Kidney epithelial cell (primary cell): ENCODE data around the gene CPT1A. TPM values are rescaled to one million over a fixed set of nuclear protein-coding genes. Genes with fewer than 3 reads are reported as not detected.

Experiments used
- DNase-seq: peaks from one replicate; pipeline ENCODE4 v3.0.0-alpha.2; 2010; ENCODE audit warnings: low read depth
- H3K27me3 ChIP-seq: 2 replicates; pipeline ENCODE4 v1.6.0; 2011; ENCODE audit warnings: low read length; ENCODE audit not compliant: control insufficient read depth, insufficient read depth
- H3K36me3 ChIP-seq: 2 replicates; pipeline ENCODE4 v1.5.1; 2011; ENCODE audit warnings: low read length; ENCODE audit not compliant: control insufficient read depth, insufficient read depth
- H3K4me3 ChIP-seq: 2 replicates; pipeline ENCODE4 v1.5.1; 2011; ENCODE audit warnings: low read depth, mild to moderate bottlenecking, control low read depth, low read length
- total RNA-seq: library from RNA; depleted of rRNA; stranded (reverse); fragments of >200 nt; gene quantifications from 2 replicates; pipeline ENCODE4 v1.2.3, GENCODE V29; 2015
- TF ChIP-seq, protein P1 (sequence below): IDR thresholded peaks from 2 replicates; pipeline ENCODE4 v1.5.1; 2011; ENCODE audit warnings: mild to moderate bottlenecking, moderate library complexity, low read length, control low read depth, inconsistent platforms; ENCODE audit not compliant: insufficient read depth, poor library complexity, severe bottlenecking

Gene CPT1A
- total RNA-seq, 1 donor from 2014 or later, result 15.4 TPM

DNA sequence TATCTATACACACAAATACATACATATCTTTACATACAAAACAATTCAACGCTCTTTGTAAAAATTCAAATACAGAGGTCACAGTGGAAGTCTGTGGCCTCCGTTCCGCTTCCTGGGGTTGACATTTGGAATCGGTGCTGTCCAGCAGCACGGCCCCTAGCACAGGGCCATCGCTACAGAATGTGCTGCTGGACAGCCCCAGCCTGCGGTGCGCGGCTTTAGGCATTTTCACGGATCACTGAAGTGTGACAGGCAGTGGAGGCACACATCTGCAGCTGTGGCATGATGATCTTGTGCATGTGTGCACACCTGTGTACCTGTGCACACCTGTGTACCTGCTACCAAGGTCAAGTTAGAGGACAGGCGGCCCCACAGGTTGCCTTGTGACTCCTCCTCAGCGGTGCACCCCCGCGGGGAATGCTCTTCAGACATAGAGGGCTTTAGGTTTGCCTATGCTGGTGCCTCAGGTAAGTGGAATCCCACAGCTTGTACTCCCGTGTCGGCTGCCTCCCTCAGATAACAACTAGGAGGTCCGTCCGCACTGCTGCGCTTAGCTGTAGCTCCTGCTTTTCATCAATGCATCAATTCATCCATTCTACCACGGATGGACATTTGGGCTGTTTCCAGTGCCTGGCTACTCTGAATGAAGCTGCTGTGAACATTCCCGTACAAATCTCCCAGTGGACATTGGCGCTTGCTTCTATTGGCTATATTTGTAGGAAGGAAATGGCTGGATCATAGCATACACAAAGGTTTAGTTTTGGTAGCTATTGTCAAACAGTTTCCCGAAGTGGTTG lies 127.5 kb downstream of the CPT1A start:
- Histone ChIP-seq H3K4me3 (no peak overlapping the region), H3K36me3 (no peaks in the 10 kb centered on the region), H3K27me3 (peaks cover 18% of the 10 kb centered on the region)
- TF ChIP-seq, protein P1, sequence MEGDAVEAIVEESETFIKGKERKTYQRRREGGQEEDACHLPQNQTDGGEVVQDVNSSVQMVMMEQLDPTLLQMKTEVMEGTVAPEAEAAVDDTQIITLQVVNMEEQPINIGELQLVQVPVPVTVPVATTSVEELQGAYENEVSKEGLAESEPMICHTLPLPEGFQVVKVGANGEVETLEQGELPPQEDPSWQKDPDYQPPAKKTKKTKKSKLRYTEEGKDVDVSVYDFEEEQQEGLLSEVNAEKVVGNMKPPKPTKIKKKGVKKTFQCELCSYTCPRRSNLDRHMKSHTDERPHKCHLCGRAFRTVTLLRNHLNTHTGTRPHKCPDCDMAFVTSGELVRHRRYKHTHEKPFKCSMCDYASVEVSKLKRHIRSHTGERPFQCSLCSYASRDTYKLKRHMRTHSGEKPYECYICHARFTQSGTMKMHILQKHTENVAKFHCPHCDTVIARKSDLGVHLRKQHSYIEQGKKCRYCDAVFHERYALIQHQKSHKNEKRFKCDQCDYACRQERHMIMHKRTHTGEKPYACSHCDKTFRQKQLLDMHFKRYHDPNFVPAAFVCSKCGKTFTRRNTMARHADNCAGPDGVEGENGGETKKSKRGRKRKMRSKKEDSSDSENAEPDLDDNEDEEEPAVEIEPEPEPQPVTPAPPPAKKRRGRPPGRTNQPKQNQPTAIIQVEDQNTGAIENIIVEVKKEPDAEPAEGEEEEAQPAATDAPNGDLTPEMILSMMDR, result no peak
- peak; percentile 5 for DNase-seq

DNA sequence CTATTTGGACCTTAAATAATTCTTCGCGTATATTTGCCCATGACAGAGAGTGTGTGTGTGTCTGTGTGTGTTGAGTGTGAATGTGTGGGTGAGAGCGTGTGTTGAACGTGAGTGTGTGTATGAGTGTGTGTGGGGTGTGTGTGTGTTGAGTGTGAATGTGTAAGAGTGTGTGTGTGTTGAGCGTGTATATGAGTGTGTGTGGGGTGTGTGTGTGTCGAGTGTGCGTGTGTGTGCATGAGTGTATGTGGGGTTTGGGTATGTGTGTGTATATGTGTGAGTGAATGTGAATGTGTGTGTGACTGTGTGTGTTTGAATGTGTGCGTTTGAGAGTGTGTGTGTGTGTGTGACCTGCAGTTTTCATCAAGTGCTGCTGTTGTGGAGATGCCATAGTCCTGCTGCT lies 130.6 kb downstream of the CPT1A start:
- no peak for DNase-seq
- no peaks in the 10 kb centered on the region for H3K36me3 ChIP-seq
- H3K27me3 ChIP-seq, result peaks cover 16% of the 10 kb centered on the region
- TF ChIP-seq, protein P1, result no peak
- no peak overlapping the region for H3K4me3 ChIP-seq

DNA sequence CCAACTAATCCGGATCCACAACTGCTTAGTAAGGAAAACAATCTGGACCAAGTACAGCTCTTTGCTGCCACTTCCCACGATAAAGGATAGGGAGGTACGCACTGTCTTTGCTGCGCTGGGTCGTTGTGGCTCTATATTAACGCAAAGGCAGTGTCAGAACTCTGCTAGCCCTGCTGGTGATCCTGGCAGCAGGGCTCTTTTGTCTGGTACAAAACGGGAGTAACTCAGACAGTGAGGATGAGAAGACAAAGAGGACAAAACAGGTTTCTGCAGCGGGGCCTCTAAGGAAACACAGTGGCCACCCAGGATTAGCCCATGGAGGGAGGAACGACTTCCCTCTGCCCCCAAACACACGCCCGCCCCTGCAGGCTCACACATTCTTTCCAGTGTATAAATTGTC lies 131.3 kb downstream of the CPT1A start:
- H3K27me3 ChIP-seq, result peaks cover 16% of the 10 kb centered on the region
- TF ChIP-seq, protein P1, result no peak

DNA sequence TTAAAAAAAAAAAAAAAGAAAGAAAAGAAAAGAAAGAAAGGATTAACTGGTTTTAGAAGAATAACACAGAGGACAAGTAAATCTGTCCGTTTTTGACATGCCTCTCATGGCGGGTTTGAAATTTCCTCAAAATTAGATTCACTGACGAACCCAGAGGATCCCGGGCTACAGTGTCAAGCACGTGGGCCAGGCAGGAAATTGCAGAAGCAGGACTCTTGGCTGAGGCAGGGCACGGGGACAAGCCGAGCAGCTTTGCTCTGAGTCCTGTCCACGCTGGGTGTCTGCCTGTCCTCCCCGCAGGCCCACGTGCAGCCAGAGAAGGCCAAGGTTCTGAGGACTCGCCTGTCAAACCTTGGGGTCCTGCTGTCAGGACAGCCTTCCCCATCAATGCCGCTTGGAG lies 132.7 kb downstream of the CPT1A start:
- H3K27me3 ChIP-seq, result peaks cover 15% of the 10 kb centered on the region
- no peak overlapping the region for H3K4me3 ChIP-seq
- no peaks in the 10 kb centered on the region for H3K36me3 ChIP-seq
- DNase-seq, result no peak
- TF ChIP-seq, protein P1, result no peak

More for the DNA sequence above, 131.3 kb downstream of the CPT1A start:
- Histone ChIP-seq H3K4me3 (no peak overlapping the region), H3K36me3 (no peaks in the 10 kb centered on the region)
- no peak for DNase-seq

DNA sequence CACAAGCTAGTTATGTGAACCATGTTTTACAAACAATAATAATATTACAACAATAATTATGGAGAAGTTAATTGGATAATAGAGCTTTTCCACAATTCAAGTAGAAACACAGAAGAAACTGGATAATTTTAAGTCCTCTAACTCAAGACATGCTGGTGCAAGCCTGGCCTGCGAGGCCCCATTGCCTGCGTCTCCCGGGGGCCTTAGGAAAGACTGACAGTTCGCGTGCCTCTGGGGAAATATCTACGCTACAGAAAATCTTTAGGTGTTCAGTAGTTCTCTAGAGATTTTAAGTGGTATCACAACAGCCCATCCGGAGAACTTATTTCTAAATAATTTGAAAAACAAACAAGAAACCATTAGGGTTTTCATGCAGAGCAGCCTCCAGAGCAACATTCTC lies 134.2 kb downstream of the CPT1A start:
- H3K36me3 ChIP-seq, result no peaks in the 10 kb centered on the region
- peaks cover 15% of the 10 kb centered on the region for H3K27me3 ChIP-seq
- no peak overlapping the region for H3K4me3 ChIP-seq
- DNase-seq, result no peak
- TF ChIP-seq, protein P1, result no peak

DNA sequence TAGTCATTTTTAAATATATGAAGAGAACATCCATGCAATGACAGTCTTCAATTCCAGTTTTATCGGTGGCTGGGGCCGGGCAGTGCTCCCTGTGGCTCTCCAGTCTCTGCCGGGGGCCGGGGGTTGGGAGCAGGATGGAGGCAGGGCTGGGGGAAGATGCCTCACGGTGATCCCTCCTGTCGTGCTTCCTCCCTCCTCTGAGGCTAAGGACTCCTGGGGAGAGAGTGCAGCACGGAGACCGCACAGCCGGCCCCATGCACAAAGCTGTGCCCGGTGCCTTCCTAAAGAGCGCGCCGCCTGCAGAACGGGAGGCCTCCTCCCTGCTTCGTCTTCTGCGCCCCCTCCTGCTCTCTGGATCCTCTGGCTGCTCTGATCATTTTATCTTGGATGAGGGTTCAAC lies 136.8 kb downstream of the CPT1A start:
- Histone ChIP-seq H3K4me3 (no peak overlapping the region), H3K27me3 (peaks cover 12% of the 10 kb centered on the region), H3K36me3 (no peaks in the 10 kb centered on the region)
- TF ChIP-seq, protein P1, result no peak
- no peak for DNase-seq
